Chondrocyte (in vitro differentiated cells): Measurements from ENCODE around the gene PLAC8. TPM values are rescaled to one million over a fixed set of nuclear protein-coding genes. Genes with fewer than 3 reads are reported as not detected.
"Not testable (repeated sequence)": the region's sequence is repeated elsewhere in the genome, so short reads cannot be mapped to it uniquely, and the experiment has no call there.

ENCODE experiments used
- DNase-seq: peaks from one replicate; pipeline ENCODE4 v3.0.0; 2021; ENCODE audit warnings: mixed read lengths, low spot score
- H3K27ac Mint-ChIP-seq: one replicate; pipeline ENCODE4 v1.8.0; 2021; ENCODE audit warnings: mild to moderate bottlenecking, moderate library complexity, mixed read lengths; ENCODE audit not compliant: unreplicated experiment
- H3K27me3 Mint-ChIP-seq: 2 replicates; pipeline ENCODE4 v1.8.0; 2021; ENCODE audit warnings: low read depth, mixed read lengths
- H3K36me3 Mint-ChIP-seq: 2 replicates; pipeline ENCODE4 v1.8.0; 2021; ENCODE audit warnings: low read depth, mixed read lengths
- H3K4me1 Mint-ChIP-seq: 2 replicates; pipeline ENCODE4 v1.8.0; 2021; ENCODE audit warnings: low read depth, mild to moderate bottlenecking, mixed read lengths
- H3K4me3 Mint-ChIP-seq: one replicate; pipeline ENCODE4 v1.8.0; 2021; ENCODE audit warnings: mild to moderate bottlenecking, moderate library complexity, mixed read lengths; ENCODE audit not compliant: unreplicated experiment
- H3K9me3 Mint-ChIP-seq: 2 replicates; pipeline ENCODE4 v1.8.0; 2021; ENCODE audit warnings: low read depth, mixed read lengths
- CTCF ChIP-seq: fragments of 200-600 bp; sonication (generic); IDR thresholded peaks from 2 replicates; pipeline ENCODE4 v1.5.0; 2021; ENCODE audit warnings: antibody characterized with exemption, mild to moderate bottlenecking, moderate library complexity
- total RNA-seq: library from RNA; stranded (reverse); gene quantifications from 3 replicates; pipeline ENCODE4 v1.2.1, GENCODE V29; 2021

Gene PLAC8
- total RNA-seq, 1 donor from 2014 or later: not detected

GRCh38 chr4:83112678-83113428 is 1.7 kb downstream of the PLAC8 start:
- Mint-ChIP-seq H3K4me1 (peaks cover 9% of the 10 kb centered on the region), H3K9me3 (no peaks in the 10 kb centered on the region), H3K4me3 (no peak overlapping the region), H3K27ac (no peak overlapping the region), H3K27me3 (no peaks in the 10 kb centered on the region), H3K36me3 (no peaks in the 10 kb centered on the region)
- no peak for TF ChIP-seq CTCF
- DNase-seq: no peak

GRCh38 chr4:83112231-83112630 is 2.3 kb downstream of the PLAC8 start:
- H3K27ac Mint-ChIP-seq: no peak overlapping the region
- H3K4me3 Mint-ChIP-seq: no peak overlapping the region
- H3K36me3 Mint-ChIP-seq: no peaks in the 10 kb centered on the region
- no peak for DNase-seq
- no peaks in the 10 kb centered on the region for H3K27me3 Mint-ChIP-seq
- peaks cover 9% of the 10 kb centered on the region for H3K4me1 Mint-ChIP-seq
- no peaks in the 10 kb centered on the region for H3K9me3 Mint-ChIP-seq
- TF ChIP-seq CTCF: no peak

GRCh38 chr4:83111751-83112141 is 2.8 kb downstream of the PLAC8 start:
- not testable (repeated sequence) for H3K4me3 Mint-ChIP-seq, H3K27ac Mint-ChIP-seq, H3K27me3 Mint-ChIP-seq, H3K4me1 Mint-ChIP-seq, H3K9me3 Mint-ChIP-seq, H3K36me3 Mint-ChIP-seq, DNase-seq

- DNase-seq: no peak
- peaks cover 9% of the 10 kb centered on the region for H3K4me1 Mint-ChIP-seq
- no peaks in the 10 kb centered on the region for H3K9me3 Mint-ChIP-seq
- H3K27ac Mint-ChIP-seq: no peak overlapping the region
- H3K4me3 Mint-ChIP-seq: no peak overlapping the region
- no peaks in the 10 kb centered on the region for H3K27me3 Mint-ChIP-seq
- no peak for TF ChIP-seq CTCF
- H3K36me3 Mint-ChIP-seq: no peaks in the 10 kb centered on the region
Measured at GRCh38 chr4:83110970-83111750, 3.4 kb downstream of the PLAC8 start.

GRCh38 chr4:83110223-83110945 is 4.1 kb downstream of the PLAC8 start:
- Mint-ChIP-seq H3K4me1 (peaks cover 9% of the 10 kb centered on the region), H3K27me3 (no peaks in the 10 kb centered on the region), H3K4me3 (peak overlapping the region; percentile 76), H3K36me3 (no peaks in the 10 kb centered on the region), H3K27ac (peak overlapping the region; percentile 74), H3K9me3 (no peaks in the 10 kb centered on the region)
- DNase-seq: no peak
- peak; percentile 87 for TF ChIP-seq CTCF
